GM23248 (cell line): ENCODE results near the gene ATG10. TPM values are rescaled to one million over a fixed set of nuclear protein-coding genes. Genes with fewer than 3 reads are reported as not detected.
A peak's percentile ranks its signal among the peaks of the same experiment; 100 is the strongest.
"Not testable (repeated sequence)": the region's sequence is repeated elsewhere in the genome, so short reads cannot be mapped to it uniquely, and the experiment has no call there.

Source experiments
- DNase-seq: peaks from one replicate; pipeline ENCODE4 v3.0.0-alpha.2; 2015
- H2AFZ ChIP-seq: fragments of 200-600 bp; sonication (generic); 2 replicates; pipeline ENCODE4 v1.6.1; 2016; ENCODE audit warnings: antibody characterized with exemption
- H3F3A ChIP-seq: fragments of 200-600 bp; sonication (generic); 2 replicates; pipeline ENCODE4 v1.6.1; 2016; ENCODE audit warnings: mild to moderate bottlenecking, antibody characterized with exemption, mixed run types; ENCODE audit not compliant: insufficient read depth
- H3K27ac ChIP-seq: fragments of 200-600 bp; sonication (generic); 2 replicates; pipeline ENCODE4 v1.5.1; 2016; ENCODE audit warnings: mild to moderate bottlenecking
- H3K27me3 ChIP-seq: fragments of 200-600 bp; sonication (generic); replicated peaks from 2 replicates; pipeline ENCODE4 v1.6.1; 2016; ENCODE audit warnings: mild to moderate bottlenecking; ENCODE audit not compliant: insufficient read depth
- H3K36me3 ChIP-seq: fragments of 200-600 bp; sonication (generic); 2 replicates; pipeline ENCODE4 v1.6.1; 2016; ENCODE audit warnings: low read depth, mild to moderate bottlenecking
- H3K4me1 ChIP-seq: fragments of 200-600 bp; sonication (generic); 2 replicates; pipeline ENCODE4 v1.6.1; 2016; ENCODE audit warnings: mild to moderate bottlenecking; ENCODE audit not compliant: insufficient read depth
- H3K4me2 ChIP-seq: fragments of 200-600 bp; sonication (generic); one replicate; pipeline ENCODE4 v1.6.1; 2016; ENCODE audit warnings: mild to moderate bottlenecking; ENCODE audit not compliant: unreplicated experiment
- H3K4me3 ChIP-seq: fragments of 200-600 bp; sonication (generic); 2 replicates; pipeline ENCODE4 v1.5.1; 2016; ENCODE audit warnings: mild to moderate bottlenecking
- H3K79me2 ChIP-seq: fragments of 200-600 bp; sonication (generic); 2 replicates; pipeline ENCODE4 v1.6.1; 2016; ENCODE audit warnings: mild to moderate bottlenecking; ENCODE audit not compliant: insufficient read depth
- H3K9ac ChIP-seq: fragments of 200-600 bp; sonication (generic); 2 replicates; pipeline ENCODE4 v1.6.1; 2016; ENCODE audit warnings: mild to moderate bottlenecking
- H3K9me2 ChIP-seq: fragments of 200-600 bp; sonication (generic); 2 replicates; pipeline ENCODE4 v1.6.1; 2016; ENCODE audit warnings: mixed run types, mild to moderate bottlenecking, moderate library complexity; ENCODE audit not compliant: insufficient read depth
- H3K9me3 ChIP-seq: fragments of 200-600 bp; sonication (generic); one replicate; pipeline ENCODE4 v1.6.1; 2017; ENCODE audit warnings: low read depth
- H4K20me1 ChIP-seq: fragments of 200-600 bp; sonication (generic); 2 replicates; pipeline ENCODE4 v1.6.0; 2016; ENCODE audit not compliant: insufficient read depth
- EZH2 ChIP-seq: fragments of 200-600 bp; sonication (generic); IDR thresholded peaks from 2 replicates; pipeline ENCODE4 v1.6.1; 2018; ENCODE audit warnings: antibody characterized with exemption, mild to moderate bottlenecking; ENCODE audit not compliant: insufficient read depth, poor library complexity, severe bottlenecking
- EZH2phosphoT487 ChIP-seq: fragments of 200-600 bp; sonication (generic); IDR thresholded peaks from 2 replicates; pipeline ENCODE4 v1.6.1; 2018; ENCODE audit warnings: antibody characterized with exemption, moderate library complexity, mild to moderate bottlenecking, low read depth; ENCODE audit not compliant: insufficient read depth
- WGBS, 2 experiments: methylation state at CpG; one replicate each; pipeline ENCODE4 v1.1.6; 2015 to 2017; ENCODE audit warnings: low lambda C conversion rate in 2 of 2, low coverage in 1 of 2; ENCODE audit errors: missing lambda C conversion rate in 2 of 2; 5-methylcytosine and 5-hydroxymethylcytosine counted together
- in situ Hi-C: fragments of 300-500 bp; cut with MboI; formaldehyde crosslinking; loops from 2 replicates; pipeline ENCODE4 v1.15.0; 2020
- polyA plus RNA-seq: library from polyadenylated mRNA; unstranded; fragments of >200 nt; fragmentation: Nextera tagmentation; extraction: Ambion mirVana; gene quantifications from 2 replicates; pipeline ENCODE4 v1.2.1, GENCODE V29; 2016
- total RNA-seq: library from RNA; depleted of rRNA; stranded (reverse); fragments of >200 nt; shearing (Covaris generic); gene quantifications from 2 replicates; pipeline ENCODE4 v1.2.3, GENCODE V29; 2014

Gene ATG10
- total and polyA plus RNA-seq, 2 experiments from 2014 or later: 6.5 to 9.0 TPM

GRCh38 chr5:82058710-82059109, 86.9 kb downstream of the ATG10 start:
- H3K36me3 ChIP-seq: no peaks in the 10 kb centered on the region
- no peak for TF ChIP-seq EZH2phosphoT487
- no peak for TF ChIP-seq EZH2
- H3K9ac ChIP-seq: no peak overlapping the region
- H3F3A ChIP-seq: no peaks in the 10 kb centered on the region
- H3K9me2 ChIP-seq: no peaks in the 10 kb centered on the region
- no peak overlapping the region for H2AFZ ChIP-seq
- H3K4me1 ChIP-seq: no peaks in the 10 kb centered on the region
- H3K4me3 ChIP-seq: no peak overlapping the region
- no peaks in the 10 kb centered on the region for H4K20me1 ChIP-seq
- 61 to 78% methylated on average over 1 of the region's 1 CpG for WGBS, 2 experiments
- H3K79me2 ChIP-seq: no peaks in the 10 kb centered on the region
- no peaks in the 10 kb centered on the region for H3K9me3 ChIP-seq
- H3K27ac ChIP-seq: no peak overlapping the region
- no peak overlapping the region for H3K4me2 ChIP-seq
- in situ Hi-C loops: no loop called here
- H3K27me3 ChIP-seq: no peaks in the 10 kb centered on the region
- DNase-seq: peak; percentile 1

- TF ChIP-seq EZH2 (no peak), EZH2phosphoT487 (no peak)
- no peaks in the 10 kb centered on the region for H3F3A ChIP-seq
These were observed 95.0 kb downstream of the ATG10 start for GRCh38 chr5:82066791-82067190.

GRCh38 chr5:82068042-82068441, 96.2 kb downstream of the ATG10 start:
- H3K4me2 ChIP-seq, H3K4me1 ChIP-seq, H3K27me3 ChIP-seq, H3K9ac ChIP-seq, H3K9me3 ChIP-seq, H3K36me3 ChIP-seq, H3K27ac ChIP-seq, DNase-seq, H4K20me1 ChIP-seq, H2AFZ ChIP-seq, in situ Hi-C loops, H3K9me2 ChIP-seq, H3F3A ChIP-seq, H3K79me2 ChIP-seq, H3K4me3 ChIP-seq: not testable (repeated sequence)
- 92 to 96% methylated on average over 3 of the region's 3 CpGs for WGBS, 2 experiments

More at GRCh38 chr5:82066791-82067190, 95.0 kb downstream of the ATG10 start:
- Histone ChIP-seq H3K4me2 (no peak overlapping the region), H3K36me3 (no peaks in the 10 kb centered on the region), H2AFZ (no peak overlapping the region), H4K20me1 (no peaks in the 10 kb centered on the region; the same call in 1 of the 2 replicates), H3K9me2 (no peaks in the 10 kb centered on the region), H3K79me2 (no peaks in the 10 kb centered on the region), H3K9ac (no peak overlapping the region), H3K27me3 (no peaks in the 10 kb centered on the region), H3K27ac (no peak overlapping the region), H3K9me3 (no peaks in the 10 kb centered on the region), H3K4me3 (no peak overlapping the region), H3K4me1 (no peaks in the 10 kb centered on the region)
- no peak for DNase-seq
- in situ Hi-C loops: no loop called here

GRCh38 chr5:82068723-82069122, 96.9 kb downstream of the ATG10 start:
- in situ Hi-C loops: no loop called here
- 34 to 39% methylated on average over 2 of the region's 2 CpGs for WGBS, 2 experiments
- H3K27me3 ChIP-seq: no peaks in the 10 kb centered on the region
- H3K79me2 ChIP-seq: no peaks in the 10 kb centered on the region
- no peaks in the 10 kb centered on the region for H3K9me2 ChIP-seq
- H3K4me3 ChIP-seq: no peak overlapping the region
- no peaks in the 10 kb centered on the region for H3K36me3 ChIP-seq
- H3K9me3 ChIP-seq: no peaks in the 10 kb centered on the region
- no peaks in the 10 kb centered on the region for H3K4me1 ChIP-seq
- no peaks in the 10 kb centered on the region for H3F3A ChIP-seq
- no peak overlapping the region for H2AFZ ChIP-seq
- H4K20me1 ChIP-seq: no peaks in the 10 kb centered on the region; the same call in 1 of the 2 replicates
- H3K9ac ChIP-seq: no peak overlapping the region
- peak; percentile 3 for DNase-seq
- TF ChIP-seq EZH2phosphoT487 (no peak), EZH2 (no peak)
- H3K4me2 ChIP-seq: no peak overlapping the region
- no peak overlapping the region for H3K27ac ChIP-seq

- Histone ChIP-seq H3K36me3 (no peaks in the 10 kb centered on the region), H3K79me2 (no peaks in the 10 kb centered on the region), H3K27ac (no peak overlapping the region), H3K4me2 (no peak overlapping the region), H3K27me3 (no peaks in the 10 kb centered on the region), H3F3A (no peaks in the 10 kb centered on the region), H3K4me1 (no peaks in the 10 kb centered on the region), H3K4me3 (no peak overlapping the region), H2AFZ (no peak overlapping the region), H3K9me3 (no peaks in the 10 kb centered on the region), H3K9ac (no peak overlapping the region), H3K9me2 (no peaks in the 10 kb centered on the region), H4K20me1 (no peaks in the 10 kb centered on the region; the same call in 1 of the 2 replicates)
- WGBS, 2 experiments: 86 to 90% methylated on average over 2 of the region's 2 CpGs
- no peak for DNase-seq
- TF ChIP-seq EZH2phosphoT487 (no peak), EZH2 (no peak)
- in situ Hi-C loops: no loop called here
These were observed 100.3 kb downstream of the ATG10 start for GRCh38 chr5:82072138-82072537.
